ENCODE results near the gene C2orf78.

DNA sequence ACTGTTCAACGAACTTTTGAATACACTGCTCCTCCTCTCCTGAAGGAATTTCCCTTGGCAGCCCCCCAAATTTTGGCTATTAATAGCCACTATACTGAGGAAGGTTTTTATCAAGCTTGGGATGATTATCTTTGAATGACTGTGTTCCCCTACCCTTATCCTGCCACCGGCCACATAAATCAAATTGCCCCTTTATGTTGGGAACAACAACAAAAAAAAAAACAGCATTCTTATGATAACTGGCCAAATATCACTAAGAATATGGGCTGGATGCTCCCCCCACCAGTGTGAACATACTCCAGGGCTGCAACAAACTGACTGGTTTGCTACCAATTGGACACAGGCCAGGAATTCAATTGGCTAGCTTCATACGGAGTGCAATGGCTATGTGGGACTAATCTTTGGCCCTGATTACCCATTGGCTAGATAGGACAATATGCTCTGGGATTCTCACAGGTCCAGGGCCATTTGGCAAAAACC lies 24.7 kb upstream of the C2orf78 start:
- TF ChIP-seq SRF (IDR thresholded peaks at IDR 0.05; ENCODE audit: low read depth in 2 of 2, low read length in 2 of 2) (no peak), POLR2A (IDR thresholded peaks at IDR 0.05; ENCODE audit: low read depth, low read length) (no peak)
